ENCODE results near the gene SHISA5. TPM values are rescaled to one million over a fixed set of nuclear protein-coding genes. Genes with fewer than 3 reads are reported as not detected.

The SHISA5 gene
- 136 and 163 TPM in 2 replicates for total RNA-seq

GRCh38 chr3:48504051-48504946 lies at the start of gene SHISA5:
Gene SHISA5, minus strand, starts transcription at chr3:48504174. Its CDS starts 80 bp downstream, at chr3:48504094.

GRCh38 chr3:48446425-48447193 lies 57.4 kb downstream of the SHISA5 start, which contains the start of gene ATRIP:
Gene ATRIP, plus strand, starts transcription at chr3:48446737. Its CDS starts 109 bp downstream, at chr3:48446846.

GRCh38 chr3:48439820-48440589 lies 64.0 kb downstream of the SHISA5 start, which contains the start of the genes CCDC51 and TMA7:
Gene CCDC51, minus strand, starts transcription at chr3:48440119. Its CDS starts 4,991 bp downstream, at chr3:48435128.
Gene TMA7, plus strand, starts transcription at chr3:48440257. Its CDS starts 40 bp downstream, at chr3:48440297.

GRCh38 chr3:48429960-48430707 lies 73.8 kb downstream of the SHISA5 start, which contains the start of gene PLXNB1:
Gene PLXNB1, minus strand, starts transcription at chr3:48430086. Its CDS starts 5,475 bp downstream, at chr3:48424611.

Other genes with a start within 250 kb of the SHISA5 start
- gene NME6, start 202.8 kb downstream of the SHISA5 start, total RNA-seq, result 20.2 and 22.4 TPM in 2 replicates
- not detected in 2 replicates for gene SPINK8, start 170.5 kb downstream of the SHISA5 start, total RNA-seq
- not detected in 2 replicates for gene FBXW12, start 132.0 kb downstream of the SHISA5 start, total RNA-seq
- gene PLXNB1, start 74.1 kb downstream of the SHISA5 start, total RNA-seq, result 9.2 and 20.9 TPM in 2 replicates
- gene CCDC51, start 64.1 kb downstream of the SHISA5 start, total RNA-seq, result 8.3 and 18.3 TPM in 2 replicates
- 270 and 350 TPM in 2 replicates for gene TMA7, start 63.9 kb downstream of the SHISA5 start, total RNA-seq
- gene ATRIP, start 57.4 kb downstream of the SHISA5 start, total RNA-seq, result 3.9 and 4.9 TPM in 2 replicates
- 35.4 and 41.0 TPM in 2 replicates for gene PFKFB4, start 52.6 kb upstream of the SHISA5 start, total RNA-seq
- gene UCN2, start 59.6 kb upstream of the SHISA5 start, total RNA-seq, result 1.6 and 1.9 TPM in 2 replicates
- 5.4 and 14.9 TPM in 2 replicates for gene COL7A1, start 91.2 kb upstream of the SHISA5 start, total RNA-seq
- gene UQCRC1, start 105.5 kb upstream of the SHISA5 start, total RNA-seq, result 172 and 199 TPM in 2 replicates
- not detected in 2 replicates for gene TMEM89, start 117.6 kb upstream of the SHISA5 start, total RNA-seq
- gene SLC26A6, start 131.3 kb upstream of the SHISA5 start, total RNA-seq, result 40.6 and 42.9 TPM in 2 replicates
- 1.9 and 2.5 TPM in 2 replicates for gene CELSR3, start 158.7 kb upstream of the SHISA5 start, total RNA-seq
- gene NCKIPSD, start 181.7 kb upstream of the SHISA5 start, total RNA-seq, result 28.0 and 37.7 TPM in 2 replicates
- 46.0 and 54.9 TPM in 2 replicates for gene IP6K2, start 213.0 kb upstream of the SHISA5 start, total RNA-seq